Heart left ventricle (tissue), 16 donors: ENCODE data around the gene GABBR2. TPM values are rescaled to one million over a fixed set of nuclear protein-coding genes. Genes with fewer than 3 reads are reported as not detected.

Experiments used
- ATAC-seq, 4 donors: fragments of 200-7000 bp; cut with Tn5 transposase; one replicate each; pipeline ENCODE4 v1.9.1; 2020 to 2022; ENCODE audit warnings: moderate library complexity in 4 of 4, mild to moderate bottlenecking in 3 of 4, moderate number of reproducible peaks in 1 of 4
- DNase-seq, 5 donors: peaks; one replicate each; pipeline ENCODE4 v3.0.0-alpha.2; 2020
- H3K27ac ChIP-seq, 12 donors: fragments of 200-600 bp; sonication (generic) in 4 of 12; one replicate each; pipeline versions ENCODE4 v1.5.0 to v1.8.0; 2016 to 2022; ENCODE audit warnings: mild to moderate bottlenecking in 2 of 12
- H3K27me3 ChIP-seq, 9 donors: fragments of 200-600 bp; sonication (generic) in 2 of 9; one replicate each; pipeline versions ENCODE4 v1.5.1 to v1.8.0; 2016 to 2022; ENCODE audit warnings: mild to moderate bottlenecking in 3 of 9
- H3K36me3 ChIP-seq, 9 donors: fragments of 200-600 bp; sonication (generic) in 2 of 9; one replicate each; pipeline versions ENCODE4 v1.5.0 to v1.8.0; 2018 to 2022; ENCODE audit warnings: mild to moderate bottlenecking in 2 of 9
- H3K4me1 ChIP-seq, 12 donors: fragments of 200-600 bp; sonication (generic) in 4 of 12; one replicate each; pipeline versions ENCODE4 v1.5.0 to v1.8.0; 2016 to 2022; ENCODE audit warnings: mild to moderate bottlenecking in 3 of 12
- H3K4me3 ChIP-seq, 12 donors: fragments of 200-600 bp; sonication (generic) in 4 of 12; one replicate each; pipeline versions ENCODE4 v1.5.0 to v1.8.0; 2017 to 2022; ENCODE audit warnings: mild to moderate bottlenecking in 9 of 12, moderate library complexity in 4 of 12
- H3K9me3 ChIP-seq, 12 donors: fragments of 200-600 bp; sonication (generic) in 4 of 12; one replicate each; pipeline versions ENCODE4 v1.5.0 to v1.8.0; 2016 to 2022; ENCODE audit warnings: mild to moderate bottlenecking in 1 of 12
- POLR2A ChIP-seq, 2 donors: fragments of 450-650 bp; IDR thresholded peaks; one replicate each; pipeline ENCODE4 v1.6.1; 2017; ENCODE audit warnings: antibody characterized with exemption in 2 of 2, mild to moderate bottlenecking in 2 of 2, moderate library complexity in 2 of 2
- WGBS, 4 donors: extraction: QIAGEN DNeasy Blood & Tissue Kit in 2 of 4; methylation state at CpG; one replicate each; pipeline versions ENCODE4 v1.1.5 to v1.1.7; 2013 to 2018; 5-methylcytosine and 5-hydroxymethylcytosine counted together
- intact Hi-C, 10 donors: fragments of 100-400 bp; cut with DNase I; formaldehyde crosslinking; loops; one replicate each; pipeline versions ENCODE4 v1.11.1 to v1.14.2; 2022
- polyA plus RNA-seq, 2 donors: library from polyadenylated mRNA; stranded (reverse); fragments of 200-250 nt; gene quantifications; one replicate each; pipeline ENCODE4 v1.2.3, GENCODE V29; 2013
- total RNA-seq, 9 donors: library from RNA; depleted of rRNA in 2 of 9; stranded (reverse); fragments of >200 nt in 2 of 9; fragmentation: NEBNext Ultra II Directional in 3 of 9; extraction: Animal tissue kit (Norgen Biotek cat#: 25700) in 3 of 9; gene quantifications; one replicate each; pipeline versions ENCODE4 v1.1.0 to v1.2.4, GENCODE V29; 2016 to 2023
- TF ChIP-seq, protein P1 (sequence below), 12 donors: fragments of 200-600 bp; sonication (generic) in 4 of 12; IDR thresholded peaks; one replicate each; pipeline versions ENCODE4 v1.5.0 to v1.8.0; 2018 to 2022; ENCODE audit warnings: antibody characterized with exemption in 12 of 12, mild to moderate bottlenecking in 5 of 12
- donor health status: ischemic (EF 13 %, LVEDD 7.1; RV severe dilation, severe dysfunction).
- donor health status: healthy with polysubstance abuse.
- donor health status: DM: no; HTN: yes; CAD: no.
- donor health status: DM: no; HTN: no; CAD: no.
- donor health status: ischemic (EF 25% LVEDD 6.9; RV normal size, moderate dysfunction).
- donor health status: ischemic (EF 25% LVEDD 5.7; RV mildly dilated, moderate dysfunction).
- donor health status: healthy.
- donor health status: DM: yes; HTN: yes; CAD: no.
- donor health status: ischemic (EF 35%, LVEDD 5.7; RV mildly dilated, moderate dysfunction).
- donor health status: nonischemic (EF 11% LVEDD 7.7; RV severe dilation, severe dysfunction).
- donor health status: DM: yes; HTN: yes; CAD: no.
- donor health status: PGD.
- donor health status: ischemic (EF 29% LVEDD 5.4; RV normal size, mild dysfunction).
- donor health status: nonischemic (EF 23%, LVEDD 6.1; RV moderate dilation, normal function).

The GABBR2 gene
- total and polyA plus RNA-seq, 11 donors: 0.11 to 3.4 (median 0.58) TPM

DNA sequence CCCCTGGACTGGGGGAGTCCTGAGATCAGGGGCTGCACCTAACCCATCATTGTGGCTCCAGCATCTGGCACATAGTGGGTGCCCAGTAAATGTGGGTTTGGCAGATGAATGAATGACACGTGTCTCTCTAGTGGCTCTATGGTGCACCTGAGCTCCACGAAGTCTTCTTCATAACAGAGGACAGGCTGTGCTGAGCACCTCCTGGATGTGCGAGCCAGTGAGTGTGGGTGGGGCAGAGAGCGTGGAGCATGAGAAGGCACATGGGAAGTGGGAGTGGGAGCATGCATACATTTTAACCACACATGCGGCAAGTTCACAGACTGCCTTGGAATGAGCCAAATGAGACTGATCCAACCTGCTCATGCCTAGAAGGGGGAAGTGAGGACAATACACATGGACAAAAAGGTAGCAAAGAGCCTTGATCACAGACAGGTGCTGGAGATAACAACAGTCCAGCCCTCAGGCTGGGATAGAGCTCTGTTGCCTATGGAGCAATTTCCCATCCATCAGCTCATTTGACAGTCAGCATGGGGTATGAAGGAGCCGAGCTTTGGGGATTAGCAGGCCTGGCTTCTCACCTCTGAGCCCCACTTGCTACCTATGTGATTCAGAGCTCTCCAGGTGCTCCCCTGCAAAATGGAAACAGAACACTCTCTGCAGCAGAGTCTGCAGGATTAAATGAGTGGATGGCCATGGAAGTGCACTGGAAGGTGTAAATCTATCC, 377.0 kb downstream of the GABBR2 start:
- DNase-seq (no peak), ATAC-seq (no peak)
- no peaks in the 10 kb centered on the region for H3K36me3 ChIP-seq
- TF ChIP-seq, protein P1, sequence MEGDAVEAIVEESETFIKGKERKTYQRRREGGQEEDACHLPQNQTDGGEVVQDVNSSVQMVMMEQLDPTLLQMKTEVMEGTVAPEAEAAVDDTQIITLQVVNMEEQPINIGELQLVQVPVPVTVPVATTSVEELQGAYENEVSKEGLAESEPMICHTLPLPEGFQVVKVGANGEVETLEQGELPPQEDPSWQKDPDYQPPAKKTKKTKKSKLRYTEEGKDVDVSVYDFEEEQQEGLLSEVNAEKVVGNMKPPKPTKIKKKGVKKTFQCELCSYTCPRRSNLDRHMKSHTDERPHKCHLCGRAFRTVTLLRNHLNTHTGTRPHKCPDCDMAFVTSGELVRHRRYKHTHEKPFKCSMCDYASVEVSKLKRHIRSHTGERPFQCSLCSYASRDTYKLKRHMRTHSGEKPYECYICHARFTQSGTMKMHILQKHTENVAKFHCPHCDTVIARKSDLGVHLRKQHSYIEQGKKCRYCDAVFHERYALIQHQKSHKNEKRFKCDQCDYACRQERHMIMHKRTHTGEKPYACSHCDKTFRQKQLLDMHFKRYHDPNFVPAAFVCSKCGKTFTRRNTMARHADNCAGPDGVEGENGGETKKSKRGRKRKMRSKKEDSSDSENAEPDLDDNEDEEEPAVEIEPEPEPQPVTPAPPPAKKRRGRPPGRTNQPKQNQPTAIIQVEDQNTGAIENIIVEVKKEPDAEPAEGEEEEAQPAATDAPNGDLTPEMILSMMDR (IDR thresholded peaks at IDR 0.05): no peak
- TF ChIP-seq POLR2A (IDR thresholded peaks at IDR 0.05): no peak
- no peaks in the 10 kb centered on the region for H3K4me1 ChIP-seq
- WGBS, 4 donors: 48 to 74% (median 70%) methylated on average over 6 of the region's 6 CpGs
- H3K9me3 ChIP-seq: no peaks in the 10 kb centered on the region
- H3K27ac ChIP-seq: no peak overlapping the region
- peaks cover 0 to 11% (median 3%) of the 10 kb centered on the region in 9 donors for H3K27me3 ChIP-seq
- intact Hi-C loops: no loop called here
- no peak overlapping the region for H3K4me3 ChIP-seq

DNA sequence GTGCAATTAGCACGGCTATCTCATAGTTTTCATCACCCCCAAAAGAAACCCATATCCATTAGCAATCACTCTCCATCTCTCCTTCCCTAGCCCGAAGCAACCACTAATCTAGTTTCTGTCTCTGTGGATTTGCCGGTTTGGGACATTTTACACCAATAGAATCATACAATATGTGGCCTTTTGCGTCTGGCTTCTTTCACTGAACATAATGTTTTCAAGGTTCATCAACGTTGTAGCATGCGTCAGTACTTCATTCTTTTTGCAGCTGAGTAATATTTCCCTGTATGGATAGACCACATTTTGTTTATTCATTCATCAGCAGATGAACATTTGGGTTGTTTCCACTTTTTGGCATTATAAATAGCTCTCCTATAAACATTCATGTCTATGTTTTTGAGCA, 377.9 kb downstream of the GABBR2 start:
- Histone ChIP-seq H3K9me3 (no peaks in the 10 kb centered on the region), H3K27ac (no peak overlapping the region), H3K36me3 (no peaks in the 10 kb centered on the region), H3K4me1 (no peaks in the 10 kb centered on the region), H3K4me3 (no peak overlapping the region), H3K27me3 (peaks cover 0 to 11% (median 3%) of the 10 kb centered on the region in 9 donors)
- DNase-seq (no peak), ATAC-seq (no peak)
- 83 to 89% (median 86%) methylated on average over 6 of the region's 6 CpGs for WGBS, 4 donors
- no peak for TF ChIP-seq POLR2A (IDR thresholded peaks at IDR 0.05)
- intact Hi-C loops: no loop called here

DNA sequence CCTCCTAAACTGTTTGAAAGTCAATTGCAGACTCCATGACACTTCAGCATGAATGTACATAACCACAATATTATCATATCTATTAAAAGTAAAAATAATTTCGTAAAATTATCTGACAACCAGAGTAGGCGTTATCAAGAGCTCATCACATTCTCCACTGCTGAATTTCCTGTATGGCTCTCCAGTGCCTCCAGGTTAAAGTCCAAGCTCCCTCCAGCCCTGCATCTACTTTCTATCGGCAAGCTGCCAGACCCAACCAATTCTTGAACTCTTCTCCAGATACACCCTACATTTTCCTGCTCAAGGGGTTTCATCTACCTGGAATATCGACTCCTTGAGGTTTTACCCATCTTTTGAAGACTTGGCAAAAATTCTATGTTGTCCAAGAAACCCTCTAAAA, 378.8 kb downstream of the GABBR2 start:
- H3K27ac ChIP-seq: no peak overlapping the region
- ATAC-seq: no peak
- H3K4me1 ChIP-seq: no peaks in the 10 kb centered on the region
- WGBS, 4 donors: 59 to 68% (median 60%) methylated on average over 4 of the region's 4 CpGs
- TF ChIP-seq, protein P1 (IDR thresholded peaks at IDR 0.05): no peak
- no peak for TF ChIP-seq POLR2A (IDR thresholded peaks at IDR 0.05)
- no peaks in the 10 kb centered on the region for H3K9me3 ChIP-seq
- no peak overlapping the region for H3K4me3 ChIP-seq
- intact Hi-C loops: no loop called here
- no peak for DNase-seq
- no peaks in the 10 kb centered on the region for H3K36me3 ChIP-seq
- peaks cover 0 to 11% (median 3%) of the 10 kb centered on the region in 9 donors for H3K27me3 ChIP-seq

DNA sequence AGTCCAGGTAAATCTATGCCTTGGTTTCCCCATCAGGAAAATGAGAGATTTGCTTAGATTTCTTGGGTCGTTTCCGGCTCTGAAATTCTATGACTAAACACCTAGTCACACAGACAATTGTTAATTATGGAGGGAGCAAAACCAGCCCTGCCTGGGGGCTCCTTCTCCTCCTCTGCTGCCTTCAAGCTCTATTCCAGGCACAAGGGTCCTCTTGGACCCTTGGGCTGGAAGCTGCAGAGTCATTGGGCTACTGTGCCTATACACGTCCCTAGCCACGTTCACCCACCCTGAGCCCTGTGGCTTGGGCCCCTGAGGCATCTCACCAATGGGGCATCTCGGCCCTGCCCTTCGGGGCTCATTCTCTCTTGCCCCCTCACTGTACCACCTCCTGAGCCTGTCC, 379.5 kb downstream of the GABBR2 start:
- no peak overlapping the region for H3K4me3 ChIP-seq
- intact Hi-C loops: no loop called here
- peaks cover 0 to 11% (median 3%) of the 10 kb centered on the region in 9 donors for H3K27me3 ChIP-seq
- no peaks in the 10 kb centered on the region for H3K9me3 ChIP-seq
- WGBS, 4 donors: 83 to 87% (median 86%) methylated on average over 6 of the region's 6 CpGs
- H3K27ac ChIP-seq: no peak overlapping the region
- TF ChIP-seq, protein P1 (IDR thresholded peaks at IDR 0.05): no peak
- TF ChIP-seq POLR2A (IDR thresholded peaks at IDR 0.05): no peak
- no peaks in the 10 kb centered on the region for H3K4me1 ChIP-seq
- H3K36me3 ChIP-seq: no peaks in the 10 kb centered on the region
- no peak for ATAC-seq
- DNase-seq: no peak

DNA sequence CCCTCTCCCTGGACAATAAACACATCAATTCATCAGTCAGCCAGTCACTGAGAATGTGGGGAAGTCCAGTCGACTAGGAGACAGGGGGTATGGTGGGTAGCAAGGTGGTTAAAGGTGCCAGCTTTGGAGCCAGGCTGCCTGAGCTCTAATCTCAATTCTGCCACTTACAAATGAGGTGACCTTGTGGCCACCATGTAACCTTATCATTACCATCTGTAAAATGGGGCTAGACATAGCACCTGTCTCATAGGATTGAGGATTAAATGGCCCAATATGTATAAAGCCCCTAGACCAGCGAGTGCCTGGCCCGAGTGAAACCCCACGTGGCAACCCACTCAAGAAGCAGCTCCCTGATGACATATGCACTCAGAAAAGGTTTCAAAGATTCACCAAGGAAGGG, 380.0 kb downstream of the GABBR2 start:
- Histone ChIP-seq H3K4me3 (no peak overlapping the region), H3K9me3 (no peaks in the 10 kb centered on the region), H3K27me3 (peaks cover 0 to 11% (median 3%) of the 10 kb centered on the region in 9 donors), H3K27ac (no peak overlapping the region), H3K36me3 (no peaks in the 10 kb centered on the region), H3K4me1 (no peaks in the 10 kb centered on the region)
- WGBS, 4 donors: 59 to 82% (median 79%) methylated on average over 4 of the region's 4 CpGs
- intact Hi-C loops: no loop called here
- DNase-seq (no peak), ATAC-seq (no peak)
- TF ChIP-seq POLR2A (IDR thresholded peaks at IDR 0.05): no peak
- TF ChIP-seq, protein P1 (IDR thresholded peaks at IDR 0.05): no peak
